HepG2 (cell line): ENCODE data around the gene PODXL2. TPM values are rescaled to one million over a fixed set of nuclear protein-coding genes. Genes with fewer than 3 reads are reported as not detected.

Experiments
- CHCHD3 ChIP-seq: sonication (generic); formaldehyde crosslinking; IDR thresholded peaks from 2 replicates; pipeline ENCODE4 v1.8.0; 2022; ENCODE audit warnings: mild to moderate bottlenecking, missing genetic modification reagents, moderate library complexity
- KDM3A ChIP-seq: IDR thresholded peaks from 2 replicates; pipeline ENCODE4 v1.6.1; 2018; ENCODE audit warnings: low read depth, missing compliant biosample characterization
- MED8 ChIP-seq: sonication (generic); formaldehyde crosslinking; IDR thresholded peaks from 2 replicates; pipeline ENCODE4 v1.8.1; 2023; ENCODE audit warnings: mild to moderate bottlenecking, missing genetic modification reagents; ENCODE audit not compliant: insufficient replicate concordance
- MLLT10 ChIP-seq: sonication (generic); formaldehyde crosslinking; IDR thresholded peaks from 2 replicates; pipeline ENCODE4 v1.4.0; 2020; ENCODE audit warnings: missing genetic modification reagents
- PCBP2 ChIP-seq: fragments of 200-400 bp; formaldehyde crosslinking; optimal IDR thresholded peaks from 2 replicates; pipeline ENCODE3; 2018; ENCODE audit warnings: low read length, low read depth; ENCODE audit not compliant: poor library complexity, severe bottlenecking
- RORA ChIP-seq: sonication (generic); formaldehyde crosslinking; IDR thresholded peaks from 2 replicates; pipeline ENCODE4 v1.5.0; 2020; ENCODE audit warnings: mild to moderate bottlenecking, missing genetic modification reagents, moderate library complexity
- SMAD1 ChIP-seq: sonication (generic); formaldehyde crosslinking; IDR thresholded peaks from 2 replicates; pipeline ENCODE4 v1.4.0; 2020; ENCODE audit warnings: missing genetic modification reagents, low read depth, mild to moderate bottlenecking, borderline replicate concordance
- SP140L ChIP-seq: sonication (generic); formaldehyde crosslinking; IDR thresholded peaks from 2 replicates; pipeline ENCODE4 v1.4.0; 2020; ENCODE audit warnings: missing genetic modification reagents, borderline replicate concordance
- TFDP1 ChIP-seq: IDR thresholded peaks from 2 replicates; pipeline ENCODE4 v1.6.1; 2016; ENCODE audit warnings: missing compliant biosample characterization, missing genetic modification reagents, borderline replicate concordance
- TFDP2 ChIP-seq: sonication (generic); formaldehyde crosslinking; IDR thresholded peaks from 2 replicates; pipeline ENCODE4 v1.4.0; 2020; ENCODE audit warnings: missing genetic modification reagents
- TRIM24 ChIP-seq: sonication (generic); formaldehyde crosslinking; IDR thresholded peaks from 2 replicates; pipeline ENCODE4 v1.8.0; 2022; ENCODE audit warnings: mild to moderate bottlenecking, missing genetic modification reagents
- ZBTB10 ChIP-seq: sonication (generic); formaldehyde crosslinking; IDR thresholded peaks from 2 replicates; pipeline ENCODE4 v1.4.0; 2020; ENCODE audit warnings: missing genetic modification reagents, borderline replicate concordance
- ZBTB20 ChIP-seq: sonication (generic); formaldehyde crosslinking; IDR thresholded peaks from 2 replicates; pipeline ENCODE4 v1.8.1; 2023; ENCODE audit warnings: missing genetic modification reagents, low read depth, mild to moderate bottlenecking, borderline replicate concordance
- ZBTB49 ChIP-seq: sonication (generic); formaldehyde crosslinking; IDR thresholded peaks from 2 replicates; pipeline ENCODE4 v1.4.0; 2020; ENCODE audit warnings: missing genetic modification reagents, borderline replicate concordance
- ZFX ChIP-seq: sonication (generic); formaldehyde crosslinking; IDR thresholded peaks from 2 replicates; pipeline ENCODE4 v1.4.0; 2020; ENCODE audit warnings: mild to moderate bottlenecking, low read depth, missing genetic modification reagents, moderate library complexity
- ZNF253 ChIP-seq: sonication (generic); formaldehyde crosslinking; IDR thresholded peaks from 2 replicates; pipeline ENCODE4 v1.8.0; 2022; ENCODE audit warnings: mild to moderate bottlenecking, missing genetic modification reagents, borderline replicate concordance
- ZNF292 ChIP-seq: sonication (generic); formaldehyde crosslinking; IDR thresholded peaks from 2 replicates; pipeline ENCODE4 v1.8.1; 2022; ENCODE audit warnings: mild to moderate bottlenecking, low read depth, missing genetic modification reagents, borderline replicate concordance
- ZNF432 ChIP-seq: sonication (generic); formaldehyde crosslinking; IDR thresholded peaks from 2 replicates; pipeline ENCODE4 v1.5.0; 2020; ENCODE audit warnings: missing genetic modification reagents, mild to moderate bottlenecking, borderline replicate concordance
- ZNF496 ChIP-seq: sonication (generic); formaldehyde crosslinking; IDR thresholded peaks from 2 replicates; pipeline ENCODE4 v1.8.1; 2023; ENCODE audit warnings: mild to moderate bottlenecking, moderate library complexity, missing genetic modification reagents; ENCODE audit not compliant: insufficient replicate concordance
- ZNF670 ChIP-seq: sonication (generic); formaldehyde crosslinking; IDR thresholded peaks from 2 replicates; pipeline ENCODE4 v1.8.0; 2022; ENCODE audit warnings: mild to moderate bottlenecking, missing genetic modification reagents, borderline replicate concordance
- polyA plus RNA-seq, 8 experiments: library from polyadenylated mRNA; depleted of rRNA in 3 of 8; stranded (reverse) in 7 of 8; unstranded in 1 of 8; fragments of >200 nt; fragmentation: Illumina TruSeq in 4 of 8; extraction: Trizol in 4 of 8; gene quantifications; 2 replicates each; pipeline versions ENCODE4 v1.2.1 to v1.2.3, GENCODE V29; 2011 to 2016; ENCODE audit warnings: low read depth in 4 of 8, missing spikeins in 1 of 8, mixed read lengths in 1 of 8; ENCODE audit not compliant: insufficient read depth in 1 of 8
- total RNA-seq, 5 experiments: library from RNA; depleted of rRNA; stranded (reverse); fragments of >200 nt; fragmentation: Illumina TruSeq; extraction: Trizol; gene quantifications; 2 replicates each; pipeline ENCODE4 v1.2.3, GENCODE V29; 2016; ENCODE audit warnings: low read depth in 1 of 5

PODXL2 gene
- total and polyA plus RNA-seq, 2 of the 13 experiments (the other 11 are each of a cell fraction or from before 2014, with no cell fraction given) = 20.4 to 25.1 TPM

GRCh38 chr3:127590593-127591465 lies 38.2 kb upstream of the PODXL2 start, which contains the start of gene TPRA1 (continued):
- TF ChIP-seq ZBTB20 (CRISPR knock-in tag) (0 out of 2 replicates have a peak, but pooled peaks have one; percentile 1), TFDP2 (CRISPR knock-in tag) (peak; percentile 14; the same call in 1 of the 2 replicates), ZNF292 (CRISPR knock-in tag) (no peak), ZNF496 (no peak), PCBP2 (no peak), MLLT10 (CRISPR knock-in tag) (no peak), KDM3A (CRISPR knock-in tag) (no peak), TFDP1 (no peak; the same call in 1 of the 2 replicates), SMAD1 (CRISPR knock-in tag) (peak; percentile 77; the same call in 1 of the 2 replicates), ZNF670 (no peak; the same call in 1 of the 2 replicates), TRIM24 (CRISPR knock-in tag) (no peak), MED8 (CRISPR knock-in tag) (no peak), ZFX (CRISPR knock-in tag) (peak; percentile 95), ZNF432 (CRISPR knock-in tag) (no peak), SP140L (CRISPR knock-in tag) (no peak), ZNF253 (peak; percentile 20; the same call in 1 of the 2 replicates), ZBTB10 (no peak), ZBTB49 (CRISPR knock-in tag) (no peak), CHCHD3 (CRISPR knock-in tag) (no peak; the same call in 1 of the 2 replicates), RORA (CRISPR knock-in tag) (no peak)
